HG03558 (cell line): ENCODE results near the gene SPTSSB.

Experiments used
- ATAC-seq: cut with Tn5 transposase; IDR thresholded peaks from one replicate; pipeline ENCODE4 v1.9.1; 2021; ENCODE audit warnings: moderate number of reproducible peaks; ENCODE audit not compliant: unreplicated experiment; ENCODE audit errors: extremely low read depth

SPTSSB gene

GRCh38 chr3:161343540-161343939 is 27.8 kb downstream of the SPTSSB start:
- no peak for ATAC-seq

- ATAC-seq, result no peak
These were observed 28.7 kb downstream of the SPTSSB start for GRCh38 chr3:161342629-161343028.

GRCh38 chr3:161339517-161340500 is 31.5 kb downstream of the SPTSSB start:
- no peak for ATAC-seq

GRCh38 chr3:161337311-161337710 is 34.0 kb downstream of the SPTSSB start:
- ATAC-seq, result no peak

- ATAC-seq, result no peak
These were observed 34.7 kb downstream of the SPTSSB start for GRCh38 chr3:161336661-161337060.

- ATAC-seq, result no peak
These were observed 37.6 kb downstream of the SPTSSB start for GRCh38 chr3:161333696-161334095.

GRCh38 chr3:161332792-161333191 is 38.5 kb downstream of the SPTSSB start:
- no peak for ATAC-seq

- ATAC-seq, result no peak
These were observed 46.3 kb downstream of the SPTSSB start for GRCh38 chr3:161325059-161325458.

GRCh38 chr3:161323926-161324621 is 47.2 kb downstream of the SPTSSB start:
- ATAC-seq, result no peak

GRCh38 chr3:161322781-161323568 is 48.3 kb downstream of the SPTSSB start:
- no peak for ATAC-seq

- ATAC-seq, result no peak
These were observed 50.5 kb downstream of the SPTSSB start for GRCh38 chr3:161320837-161321236.

GRCh38 chr3:161319867-161320266 is 51.5 kb downstream of the SPTSSB start:
- ATAC-seq, result no peak

GRCh38 chr3:161317077-161317476 is 54.2 kb downstream of the SPTSSB start:
- ATAC-seq, result no peak

GRCh38 chr3:161316006-161316689 is 55.2 kb downstream of the SPTSSB start:
- ATAC-seq, result no peak

- ATAC-seq, result peak; percentile 54
These were observed 56.4 kb downstream of the SPTSSB start for GRCh38 chr3:161314836-161315395.

GRCh38 chr3:161310649-161311423 is 60.5 kb downstream of the SPTSSB start:
- peak; percentile 57 for ATAC-seq

GRCh38 chr3:161305095-161305991 is 66.0 kb downstream of the SPTSSB start:
- ATAC-seq, result no peak

- ATAC-seq, result no peak
These were observed 74.5 kb downstream of the SPTSSB start for GRCh38 chr3:161296814-161297213.
